PC-3 (cell line): ENCODE measurements around the gene ITCH. TPM values are rescaled to one million over a fixed set of nuclear protein-coding genes. Genes with fewer than 3 reads are reported as not detected.
"Not testable (repeated sequence)": the region's sequence is repeated elsewhere in the genome, so short reads cannot be mapped to it uniquely, and the experiment has no call there.

ENCODE experiments used
- ATAC-seq: fragments of 200-7000 bp; cut with Tn5 transposase; 2 replicates; pipeline ENCODE4 v1.9.1; 2020; ENCODE audit warnings: mild to moderate bottlenecking, moderate library complexity
- BruUV-seq: library from RNA; stranded (reverse); fragments of 400-500 nt; replicated peaks from 2 replicates; lab custom pipeline; 2021; lab: Mats Ljungman, UMichigan
- CTCF ChIA-PET: fragments of 300-600 bp; sonication (Branson Sonifier 250); formaldehyde crosslinking; loops from one replicate; lab custom pipeline; 2022; ENCODE audit warnings: antibody characterized with exemption; lab: Charles Lee
- POLR2A ChIA-PET: fragments of 300-600 bp; sonication (Branson Sonifier 250); formaldehyde crosslinking; loops from one replicate; lab custom pipeline; 2022; ENCODE audit warnings: antibody characterized with exemption; ENCODE audit not compliant: unreplicated experiment; lab: Charles Lee
- DNase-seq: peaks from one replicate; pipeline ENCODE4 v3.0.0-alpha.2; 2015
- H2AFZ ChIP-seq: fragments of 300-600 bp; sonication (generic); 2 replicates; pipeline ENCODE4 v1.6.0; 2016; ENCODE audit warnings: antibody characterized with exemption, low read length
- H3F3A ChIP-seq: fragments of 300-600 bp; sonication (generic); one replicate; pipeline ENCODE4 v1.6.0; 2017; ENCODE audit warnings: antibody characterized with exemption, low read length, control low read depth, mild to moderate bottlenecking; ENCODE audit not compliant: unreplicated experiment
- H3K27ac ChIP-seq: fragments of 300-600 bp; sonication (generic); 2 replicates; pipeline ENCODE4 v1.5.1; 2016; ENCODE audit warnings: mild to moderate bottlenecking, low read length
- H3K27me3 ChIP-seq: fragments of 300-600 bp; sonication (generic); 2 replicates; pipeline ENCODE4 v1.6.1; 2016; ENCODE audit warnings: low read length, mixed read lengths
- H3K36me3 ChIP-seq: fragments of 300-600 bp; sonication (generic); 2 replicates; pipeline ENCODE4 v1.6.1; 2016; ENCODE audit warnings: low read depth, mixed run types, low read length, mixed read lengths
- H3K4me1 ChIP-seq: fragments of 300-600 bp; sonication (generic); 2 replicates; pipeline ENCODE4 v1.5.1; 2016; ENCODE audit warnings: low read length; ENCODE audit not compliant: insufficient read depth
- H3K4me2 ChIP-seq: fragments of 300-600 bp; sonication (generic); 2 replicates; pipeline ENCODE4 v1.6.0; 2016; ENCODE audit warnings: low read length
- H3K4me3 ChIP-seq: fragments of 300-600 bp; sonication (generic); 2 replicates; pipeline ENCODE4 v1.5.1; 2016; ENCODE audit warnings: mild to moderate bottlenecking, low read length, mixed read lengths
- H3K79me2 ChIP-seq: fragments of 300-600 bp; sonication (generic); 2 replicates; pipeline ENCODE4 v1.6.1; 2017; ENCODE audit warnings: low read length, mixed read lengths
- H3K9ac ChIP-seq: fragments of 300-600 bp; sonication (generic); 2 replicates; pipeline ENCODE4 v1.6.0; 2016; ENCODE audit warnings: mild to moderate bottlenecking, low read length
- H3K9me2 ChIP-seq: fragments of 300-600 bp; sonication (generic); replicated peaks from 2 replicates; pipeline ENCODE4 v1.6.1; 2016; ENCODE audit warnings: mixed run types, low read length, mixed read lengths
- H3K9me3 ChIP-seq: fragments of 300-600 bp; sonication (generic); 2 replicates; pipeline ENCODE4 v1.6.1; 2016; ENCODE audit warnings: low read length, mixed read lengths
- H4K20me1 ChIP-seq: fragments of 300-600 bp; sonication (generic); 2 replicates; pipeline ENCODE4 v1.6.1; 2016; ENCODE audit warnings: low read length, mixed read lengths
- CTCF ChIP-seq: fragments of 300-600 bp; sonication (generic); conservative IDR thresholded peaks from 2 replicates; pipeline ENCODE4 v1.5.1; 2017; ENCODE audit warnings: antibody characterized with exemption, low read depth, mild to moderate bottlenecking, low read length
- EZH2 ChIP-seq: fragments of 300-600 bp; sonication (generic); IDR thresholded peaks from one replicate; pipeline ENCODE4 v1.6.1; 2017; ENCODE audit warnings: antibody characterized with exemption, mild to moderate bottlenecking, low read length; ENCODE audit not compliant: unreplicated experiment
- EZH2phosphoT487 ChIP-seq: fragments of 300-600 bp; sonication (generic); IDR thresholded peaks from 2 replicates; pipeline ENCODE4 v1.6.1; 2018; ENCODE audit warnings: mild to moderate bottlenecking, antibody characterized with exemption, low read length, borderline replicate concordance
- intact Hi-C: fragments of 100-400 bp; cut with micrococcal nuclease; formaldehyde crosslinking; loops from 2 replicates; pipeline ENCODE4 v1.9.0; 2023
- total RNA-seq: library from RNA; depleted of rRNA; stranded (reverse); fragments of >200 nt; gene quantifications from 2 replicates; pipeline ENCODE4 v1.2.3, GENCODE V29; 2014

Gene ITCH
- total RNA-seq, 1 experiment from 2014 or later, result 54.8 TPM

- CTCF ChIA-PET, result interaction anchor here (2.4 kb wide), 1 partner anchor 51 kb away, joined by 21 read pairs; no protein-coding TSS in a partner anchor
- Histone ChIP-seq H3K27me3 (no peaks in the 10 kb centered on the region), H3K9ac (peak overlapping the region; percentile 97), H4K20me1 (peaks cover 12% of the 10 kb centered on the region; the same call in 1 of the 2 replicates), H3K4me1 (peaks cover 43% of the 10 kb centered on the region), H2AFZ (peak overlapping the region; percentile 76; the same call in 1 of the 2 replicates), H3K4me2 (peak overlapping the region; percentile 99), H3K4me3 (peak overlapping the region; percentile 85), H3K9me3 (no peaks in the 10 kb centered on the region), H3K27ac (peak overlapping the region; percentile 68), H3K9me2 (no peaks in the 10 kb centered on the region), H3K36me3 (peaks cover 4% of the 10 kb centered on the region; the same call in 1 of the 2 replicates), H3F3A (no peaks in the 10 kb centered on the region), H3K79me2 (peaks cover 61% of the 10 kb centered on the region)
- no TSS peak for BruUV-seq
- no peak for ATAC-seq
- intact Hi-C loops, result loop anchor here (10.0 kb wide), 1 partner anchor 51 kb away; no protein-coding TSS in a partner anchor
- no peak for DNase-seq
- TF ChIP-seq EZH2phosphoT487, result no peak
- no peak for TF ChIP-seq CTCF
- POLR2A ChIA-PET, result interaction anchor here (0.5 to 1.5 kb wide), 2 partner anchors 17 to 29 kb away, joined by 5 read pairs; no protein-coding TSS in a partner anchor
These were observed 1.1 kb downstream of the ITCH start for GRCh38 chr20:34364223-34364506.

- Histone ChIP-seq H3K79me2 (peaks cover 76% of the 10 kb centered on the region), H2AFZ (no peak overlapping the region), H3K4me2 (peak overlapping the region; percentile 21), H3K27ac (no peak overlapping the region), H3K36me3 (peaks cover 18% of the 10 kb centered on the region), H3K9me3 (no peaks in the 10 kb centered on the region), H3K9ac (no peak overlapping the region), H3K27me3 (no peaks in the 10 kb centered on the region), H3F3A (no peaks in the 10 kb centered on the region), H3K4me3 (no peak overlapping the region), H3K9me2 (no peaks in the 10 kb centered on the region), H4K20me1 (peaks cover 12% of the 10 kb centered on the region; the same call in 1 of the 2 replicates), H3K4me1 (peaks cover 48% of the 10 kb centered on the region)
- BruUV-seq, result no TSS peak
- ChIA-PET CTCF (no interaction called here), POLR2A (no interaction called here)
- TF ChIP-seq EZH2 (no peak), CTCF (no peak), EZH2phosphoT487 (no peak)
- no peak for DNase-seq
- no peak for ATAC-seq
- intact Hi-C loops, result loop anchor here (10.0 kb wide), 1 partner anchor 49 kb away; no protein-coding TSS in a partner anchor
These were observed 2.7 kb downstream of the ITCH start for GRCh38 chr20:34365765-34366213.

GRCh38 chr20:34367155-34367554, 4.1 kb downstream of the ITCH start:
- DNase-seq (no peak), ATAC-seq (no peak)
- TF ChIP-seq EZH2phosphoT487 (no peak), EZH2 (no peak), CTCF (no peak)
- Histone ChIP-seq H3K4me2 (no peak overlapping the region), H3K4me3 (no peak overlapping the region), H3K27me3 (no peaks in the 10 kb centered on the region), H3K79me2 (peaks cover 79% of the 10 kb centered on the region), H3K36me3 (peaks cover 21% of the 10 kb centered on the region), H3K27ac (no peak overlapping the region), H3F3A (no peaks in the 10 kb centered on the region), H3K9ac (no peak overlapping the region), H3K4me1 (peaks cover 40% of the 10 kb centered on the region), H3K9me3 (no peaks in the 10 kb centered on the region), H3K9me2 (no peaks in the 10 kb centered on the region), H4K20me1 (peaks cover 12% of the 10 kb centered on the region; the same call in 1 of the 2 replicates), H2AFZ (no peak overlapping the region)
- intact Hi-C loops, result loop anchor here (10.0 kb wide), 1 partner anchor 48 kb away; no protein-coding TSS in a partner anchor
- no TSS peak for BruUV-seq
- POLR2A ChIA-PET, result interaction anchor here (0.7 kb wide), 1 partner anchor 55 kb away, joined by 4 read pairs; no protein-coding TSS in a partner anchor
- CTCF ChIA-PET, result interaction anchor here (0.7 kb wide), 1 partner anchor 696 kb away, joined by 3 read pairs; no protein-coding TSS in a partner anchor

GRCh38 chr20:34367911-34368310, 4.8 kb downstream of the ITCH start:
- intact Hi-C loops, result loop anchor here (10.0 kb wide), 1 partner anchor 47 kb away; no protein-coding TSS in a partner anchor
- not testable (repeated sequence) for H3K27ac ChIP-seq, BruUV-seq, H3K9me3 ChIP-seq, H2AFZ ChIP-seq, H3K27me3 ChIP-seq, H3F3A ChIP-seq, H3K4me3 ChIP-seq, ATAC-seq, H3K9ac ChIP-seq, DNase-seq, H3K9me2 ChIP-seq
- ChIA-PET CTCF (interaction anchor here (0.7 to 0.9 kb wide), 2 partner anchors 56 to 697 kb away, joined by 3 to 5 read pairs; no protein-coding TSS in a partner anchor), POLR2A (interaction anchor here (0.6 kb wide), 2 partner anchors 58 to 148 kb away, joined by 3 to 5 read pairs; partner anchors contain the start of gene DYNLRB1)
- peaks cover 12% of the 10 kb centered on the region; the same call in 1 of the 2 replicates for H4K20me1 ChIP-seq
- H3K79me2 ChIP-seq, result peaks cover 84% of the 10 kb centered on the region
- peaks cover 33% of the 10 kb centered on the region for H3K4me1 ChIP-seq
- H3K4me2 ChIP-seq, result peak overlapping the region; percentile 22
- H3K36me3 ChIP-seq, result peaks cover 21% of the 10 kb centered on the region
